Liver (tissue), 9 donors: ENCODE results near the gene LMOD1. TPM values are rescaled to one million over a fixed set of nuclear protein-coding genes. Genes with fewer than 3 reads are reported as not detected.

Experiments used
- DNase-seq: peaks from one replicate; pipeline ENCODE4 v3.0.0-alpha.2; 2017; ENCODE audit warnings: low spot score
- H3K27ac ChIP-seq, 2 donors: one replicate each; pipeline ENCODE4 v1.7.0; 2013; ENCODE audit warnings: inconsistent platforms in 2 of 2, low read length in 2 of 2, control low read depth in 1 of 2, low read depth in 1 of 2, mild to moderate bottlenecking in 1 of 2
- H3K27me3 ChIP-seq, 4 donors: one replicate each; pipeline versions ENCODE4 v1.6.1 to v1.7.0; 2013; ENCODE audit warnings: low read length in 3 of 4, inconsistent platforms in 1 of 4, mild to moderate bottlenecking in 1 of 4, moderate library complexity in 1 of 4; ENCODE audit not compliant: control insufficient read depth in 4 of 4, insufficient read depth in 4 of 4
- H3K36me3 ChIP-seq, 4 donors: one replicate each; pipeline versions ENCODE4 v1.6.1 to v1.7.0; 2013; ENCODE audit warnings: low read length in 3 of 4, mild to moderate bottlenecking in 3 of 4, low read depth in 1 of 4, moderate library complexity in 1 of 4; ENCODE audit not compliant: control insufficient read depth in 4 of 4, insufficient read depth in 3 of 4
- H3K4me1 ChIP-seq, 4 donors: one replicate each; pipeline versions ENCODE4 v1.6.1 to v1.7.0; 2013; ENCODE audit warnings: low read length in 3 of 4, mild to moderate bottlenecking in 3 of 4, moderate library complexity in 1 of 4; ENCODE audit not compliant: control insufficient read depth in 4 of 4, insufficient read depth in 4 of 4
- H3K4me3 ChIP-seq, 3 donors: one replicate each; pipeline versions ENCODE4 v1.6.1 to v1.7.0; 2013; ENCODE audit warnings: low read length in 3 of 3, control low read depth in 1 of 3, low read depth in 1 of 3, mild to moderate bottlenecking in 1 of 3
- H3K9ac ChIP-seq, 2 donors: one replicate each; pipeline ENCODE4 v1.7.0; 2013; ENCODE audit warnings: low read length in 2 of 2, mild to moderate bottlenecking in 2 of 2, moderate library complexity in 2 of 2, control low read depth in 1 of 2, low read depth in 1 of 2
- H3K9me3 ChIP-seq, 4 donors: one replicate each; pipeline versions ENCODE4 v1.6.1 to v1.7.0; 2013; ENCODE audit warnings: low read length in 3 of 4; ENCODE audit not compliant: control insufficient read depth in 4 of 4
- ATF3 ChIP-seq: IDR thresholded peaks from 2 replicates; pipeline ENCODE4 v1.6.1; 2016; ENCODE audit warnings: antibody characterized with exemption
- CTCF ChIP-seq: fragments of 150-350 bp; IDR thresholded peaks from 2 replicates; pipeline ENCODE4 v1.5.1; 2017; ENCODE audit warnings: improper control_type of control experiment, low read depth, low read length; ENCODE audit not compliant: missing input control
- EGR1 ChIP-seq, 2 donors: IDR thresholded peaks; 2 replicates each; pipeline ENCODE4 v1.6.1; 2016 to 2018; ENCODE audit warnings: antibody characterized with exemption in 2 of 2, low read depth in 2 of 2
- FOXA1 ChIP-seq: IDR thresholded peaks from 2 replicates; pipeline ENCODE4 v1.6.1; 2016; ENCODE audit warnings: antibody characterized with exemption
- FOXA2 ChIP-seq: IDR thresholded peaks from 2 replicates; pipeline ENCODE4 v1.6.1; 2016; ENCODE audit warnings: antibody characterized with exemption
- GABPA ChIP-seq, 2 donors: IDR thresholded peaks in 1 of 2; conservative IDR thresholded peaks in 1 of 2; 2 replicates each; pipeline ENCODE4 v1.6.1; 2016; ENCODE audit warnings: antibody characterized with exemption in 2 of 2, mild to moderate bottlenecking in 1 of 2, moderate library complexity in 1 of 2
- HNF4A ChIP-seq, 2 donors: conservative IDR thresholded peaks; 2 replicates each; pipeline ENCODE4 v1.6.1; 2016; ENCODE audit warnings: antibody characterized with exemption in 2 of 2, mild to moderate bottlenecking in 2 of 2
- HNF4G ChIP-seq: IDR thresholded peaks from 2 replicates; pipeline ENCODE4 v1.6.1; 2016; ENCODE audit warnings: antibody characterized with exemption
- JUND ChIP-seq, 2 donors: IDR thresholded peaks; 2 replicates each; pipeline ENCODE4 v1.6.1; 2016; ENCODE audit warnings: antibody characterized with exemption in 2 of 2
- MAX ChIP-seq: IDR thresholded peaks from 2 replicates; pipeline ENCODE4 v1.6.1; 2016; ENCODE audit warnings: antibody characterized with exemption
- NR2F2 ChIP-seq: IDR thresholded peaks from 2 replicates; pipeline ENCODE4 v1.6.1; 2016; ENCODE audit warnings: antibody characterized with exemption
- REST ChIP-seq: IDR thresholded peaks from 2 replicates; pipeline ENCODE4 v1.6.1; 2016; ENCODE audit warnings: antibody characterized with exemption, mild to moderate bottlenecking
- RXRA ChIP-seq, 2 donors: IDR thresholded peaks; 2 replicates each; pipeline ENCODE4 v1.6.1; 2017 to 2018; ENCODE audit warnings: antibody characterized with exemption in 2 of 2, mild to moderate bottlenecking in 1 of 2
- SP1 ChIP-seq: IDR thresholded peaks from 2 replicates; pipeline ENCODE4 v1.6.1; 2018; ENCODE audit warnings: antibody characterized with exemption, mild to moderate bottlenecking
- TAF1 ChIP-seq: conservative IDR thresholded peaks from 2 replicates; pipeline ENCODE4 v1.6.1; 2016; ENCODE audit warnings: antibody characterized with exemption, mild to moderate bottlenecking
- YY1 ChIP-seq: IDR thresholded peaks from 2 replicates; pipeline ENCODE4 v1.6.1; 2016; ENCODE audit warnings: antibody characterized with exemption, mild to moderate bottlenecking
- ZBTB33 ChIP-seq: IDR thresholded peaks from 2 replicates; pipeline ENCODE4 v1.6.1; 2016; ENCODE audit warnings: antibody characterized with exemption
- WGBS: extraction: QIAGEN DNeasy Blood & Tissue Kit; methylation state at CpG from one replicate; pipeline ENCODE4 v1.1.7; 2013; 5-methylcytosine and 5-hydroxymethylcytosine counted together
- polyA plus RNA-seq, 2 donors: library from polyadenylated mRNA; stranded (reverse) in 1 of 2; unstranded in 1 of 2; fragments of 200-250 nt in 1 of 2; fragments of >200 nt in 1 of 2; fragmentation: Nextera tagmentation in 1 of 2; extraction: Ambion mirVana in 1 of 2; gene quantifications; one replicate each; pipeline versions ENCODE4 v1.2.1 to v1.2.3, GENCODE V29; 2013 to 2015
- total RNA-seq, 2 donors: library from RNA; depleted of rRNA; stranded (reverse); fragments of >200 nt; gene quantifications; one replicate each; pipeline ENCODE4 v1.2.3, GENCODE V29; 2014
- donor health status: healthy.
- donor health status: healthy.
- donor health status: healthy.
- donor health status: healthy.
- donor health status: healthy.

Gene LMOD1
- total and polyA plus RNA-seq, 4 donors: 0.14 to 4.4 (median 2.2) TPM

- TF ChIP-seq HNF4G (no peak), RXRA (IDR thresholded peaks at IDR 0.05) (no peak), FOXA2 (no peak), EGR1 (IDR thresholded peaks at IDR 0.05; ENCODE audit: low read depth in 2 of 2) (no peak), FOXA1 (no peak), JUND (IDR thresholded peaks at IDR 0.05) (no peak), NR2F2 (no peak), YY1 (no peak), GABPA (IDR thresholded peaks at IDR 0.05 in 1 of 2, conservative IDR thresholded peaks at IDR 0.05 in 1 of 2) (no peak), TAF1 (no peak), SP1 (no peak), ATF3 (no peak), REST (no peak), MAX (no peak)
- no peaks in the 10 kb centered on the region for H3K27me3 ChIP-seq
- no peak overlapping the region for H3K4me3 ChIP-seq
- DNase-seq: no peak
- no peak overlapping the region for H3K27ac ChIP-seq
- H3K4me1 ChIP-seq: peaks cover 8 to 15% (median 12%) of the 10 kb centered on the region in 4 donors
- no peaks in the 10 kb centered on the region for H3K36me3 ChIP-seq
- H3K9me3 ChIP-seq: no peaks in the 10 kb centered on the region
- WGBS: 85% methylated on average over 5 of the region's 5 CpGs
- no peak overlapping the region for H3K9ac ChIP-seq
These were observed 59.1 kb downstream of the LMOD1 start for GRCh38 chr1:201887116-201887866.

- Histone ChIP-seq H3K27ac (no peak overlapping the region), H3K9me3 (no peaks in the 10 kb centered on the region), H3K4me1 (peaks cover 10 to 18% (median 15%) of the 10 kb centered on the region in 4 donors), H3K4me3 (no peak overlapping the region), H3K36me3 (no peaks in the 10 kb centered on the region), H3K9ac (no peak overlapping the region), H3K27me3 (no peaks in the 10 kb centered on the region)
- no peak for DNase-seq
- WGBS: 92% methylated on average over 9 of the region's 9 CpGs
- no peak for TF ChIP-seq SP1
- TF ChIP-seq REST: no peak
- TF ChIP-seq ATF3: no peak
- no peak for TF ChIP-seq CTCF
- TF ChIP-seq FOXA1: no peak
- no peak for TF ChIP-seq HNF4G
- TF ChIP-seq TAF1: no peak
- no peak for TF ChIP-seq ZBTB33
- no peak for TF ChIP-seq JUND (IDR thresholded peaks at IDR 0.05)
- no peak for TF ChIP-seq GABPA (IDR thresholded peaks at IDR 0.05 in 1 of 2, conservative IDR thresholded peaks at IDR 0.05 in 1 of 2)
- TF ChIP-seq YY1: no peak
- no peak for TF ChIP-seq HNF4A (conservative IDR thresholded peaks at IDR 0.05)
- TF ChIP-seq FOXA2: no peak
- TF ChIP-seq NR2F2: no peak
These were observed 60.1 kb downstream of the LMOD1 start for GRCh38 chr1:201886103-201886885.
